GM06990 (cell line): ENCODE results near the gene ZNF232.
A peak's percentile ranks its signal among the peaks of the same experiment; 100 is the strongest.
"Not testable (repeated sequence)": the region's sequence is repeated elsewhere in the genome, so short reads cannot be mapped to it uniquely, and the experiment has no call there.

Experiments
- DNase-seq: peaks from one replicate; pipeline ENCODE4 v3.0.0-alpha.2; 2011; ENCODE audit not compliant: insufficient read length; ENCODE audit errors: extremely low read depth
- H3K27me3 ChIP-seq: replicated peaks from 2 replicates; pipeline ENCODE4 v1.6.0; 2011; ENCODE audit warnings: low read length; ENCODE audit not compliant: control insufficient read depth, insufficient read depth
- H3K36me3 ChIP-seq: 2 replicates; pipeline ENCODE4 v1.5.1; 2011; ENCODE audit warnings: low read length; ENCODE audit not compliant: control insufficient read depth, insufficient read depth
- H3K4me3 ChIP-seq: replicated peaks from 2 replicates; pipeline ENCODE4 v1.5.1; 2011; ENCODE audit warnings: low read depth, mild to moderate bottlenecking, control low read depth, low read length
- TF ChIP-seq, protein P1 (sequence below): IDR thresholded peaks from 2 replicates; pipeline ENCODE4 v1.5.1; 2011; ENCODE audit warnings: low read length, control low read depth, mild to moderate bottlenecking, inconsistent platforms; ENCODE audit not compliant: insufficient read depth, poor library complexity, severe bottlenecking

The ZNF232 gene

DNA sequence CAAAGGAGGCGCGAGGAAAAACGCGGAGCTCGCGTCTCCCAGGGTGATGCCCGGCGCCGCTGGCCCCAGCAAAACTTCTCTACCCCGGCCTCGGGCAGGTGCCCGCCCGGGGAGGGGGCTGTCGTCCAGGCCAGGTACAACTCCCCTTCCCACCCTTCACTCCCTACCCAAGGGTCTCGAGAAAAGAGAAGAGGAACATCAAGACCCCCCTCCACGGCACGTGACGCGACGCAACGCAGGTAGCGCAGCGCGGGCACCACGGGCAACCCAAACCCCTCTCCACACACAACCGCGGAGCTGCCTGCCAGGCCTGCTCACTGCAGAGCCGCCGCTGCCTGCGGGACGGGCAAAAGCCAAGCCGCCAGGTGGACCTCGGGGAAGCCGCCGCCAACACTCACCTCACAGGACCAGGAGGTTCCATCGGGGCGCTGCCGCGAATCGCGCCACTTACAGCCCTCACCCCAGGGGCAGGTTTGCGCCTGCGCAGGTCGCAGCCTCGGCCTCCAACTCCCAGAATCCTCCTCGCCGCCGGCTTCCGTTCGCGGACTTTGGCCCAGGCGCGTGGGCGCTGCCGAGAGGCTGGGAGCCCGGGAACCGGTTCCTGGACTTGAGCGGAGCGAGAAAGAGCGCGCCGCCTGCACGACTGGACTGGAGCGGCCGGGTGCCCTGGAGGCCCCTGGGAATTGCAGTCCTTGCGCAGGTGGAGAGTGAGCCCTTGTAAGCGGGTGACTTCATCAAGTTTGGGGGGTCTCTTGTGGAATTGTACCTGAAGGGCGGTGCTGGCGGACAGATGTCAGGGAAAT lies at the start of gene ZNF232:
TSS of gene ZNF232 (minus strand) at position 477 of the 803 bp plus-strand sequence. CDS start at position 421, 56 bp downstream.
- Histone ChIP-seq H3K36me3 (peaks cover 8% of the 10 kb centered on the region), H3K27me3 (no peaks in the 10 kb centered on the region), H3K4me3 (peak within 1 kb of the TSS; percentile 96)
- DNase-seq: peak; percentile 96
- TF ChIP-seq, protein P1, sequence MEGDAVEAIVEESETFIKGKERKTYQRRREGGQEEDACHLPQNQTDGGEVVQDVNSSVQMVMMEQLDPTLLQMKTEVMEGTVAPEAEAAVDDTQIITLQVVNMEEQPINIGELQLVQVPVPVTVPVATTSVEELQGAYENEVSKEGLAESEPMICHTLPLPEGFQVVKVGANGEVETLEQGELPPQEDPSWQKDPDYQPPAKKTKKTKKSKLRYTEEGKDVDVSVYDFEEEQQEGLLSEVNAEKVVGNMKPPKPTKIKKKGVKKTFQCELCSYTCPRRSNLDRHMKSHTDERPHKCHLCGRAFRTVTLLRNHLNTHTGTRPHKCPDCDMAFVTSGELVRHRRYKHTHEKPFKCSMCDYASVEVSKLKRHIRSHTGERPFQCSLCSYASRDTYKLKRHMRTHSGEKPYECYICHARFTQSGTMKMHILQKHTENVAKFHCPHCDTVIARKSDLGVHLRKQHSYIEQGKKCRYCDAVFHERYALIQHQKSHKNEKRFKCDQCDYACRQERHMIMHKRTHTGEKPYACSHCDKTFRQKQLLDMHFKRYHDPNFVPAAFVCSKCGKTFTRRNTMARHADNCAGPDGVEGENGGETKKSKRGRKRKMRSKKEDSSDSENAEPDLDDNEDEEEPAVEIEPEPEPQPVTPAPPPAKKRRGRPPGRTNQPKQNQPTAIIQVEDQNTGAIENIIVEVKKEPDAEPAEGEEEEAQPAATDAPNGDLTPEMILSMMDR: peak; percentile 2

GRCh38 chr17:5160702-5161101 lies 49.0 kb upstream of the ZNF232 start:
- not testable (repeated sequence) for DNase-seq, H3K4me3 ChIP-seq, H3K36me3 ChIP-seq, H3K27me3 ChIP-seq

DNA sequence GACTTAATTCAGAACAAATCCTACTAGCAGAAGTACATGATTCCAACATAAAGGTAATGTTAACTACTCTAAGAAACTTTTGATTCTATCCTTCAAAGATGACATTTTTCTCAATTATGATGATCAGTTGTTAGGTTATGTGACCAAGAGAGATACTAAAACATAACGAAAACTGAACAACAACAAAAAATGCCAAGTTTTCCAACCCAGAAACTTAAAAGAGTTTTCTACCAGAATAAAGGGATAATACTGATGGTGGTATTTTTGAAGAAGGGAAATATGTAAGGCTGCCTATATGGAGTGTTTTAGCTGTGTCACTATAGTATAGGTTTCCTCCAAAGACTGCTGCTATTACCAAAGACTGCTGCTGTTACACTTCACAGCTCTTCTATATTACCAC lies 34.4 kb upstream of the ZNF232 start:
- H3K36me3 ChIP-seq, DNase-seq, H3K4me3 ChIP-seq, H3K27me3 ChIP-seq: not testable (repeated sequence)

GRCh38 chr17:5142877-5143276 lies 31.2 kb upstream of the ZNF232 start:
- not testable (repeated sequence) for H3K36me3 ChIP-seq, H3K27me3 ChIP-seq, DNase-seq, H3K4me3 ChIP-seq

- Histone ChIP-seq H3K27me3 (no peaks in the 10 kb centered on the region), H3K4me3 (no peak overlapping the region)
- DNase-seq: no peak
Observed at GRCh38 chr17:5139458-5139732, 27.7 kb upstream of the ZNF232 start.

GRCh38 chr17:5138616-5139457 lies 27.2 kb upstream of the ZNF232 start:
- Histone ChIP-seq H3K27me3 (no peaks in the 10 kb centered on the region), H3K4me3 (no peak overlapping the region), H3K36me3 (no peaks in the 10 kb centered on the region)
- TF ChIP-seq, protein P1: no peak
- DNase-seq: no peak

More at GRCh38 chr17:5139458-5139732, 27.7 kb upstream of the ZNF232 start:
- no peaks in the 10 kb centered on the region for H3K36me3 ChIP-seq
- TF ChIP-seq, protein P1: no peak

DNA sequence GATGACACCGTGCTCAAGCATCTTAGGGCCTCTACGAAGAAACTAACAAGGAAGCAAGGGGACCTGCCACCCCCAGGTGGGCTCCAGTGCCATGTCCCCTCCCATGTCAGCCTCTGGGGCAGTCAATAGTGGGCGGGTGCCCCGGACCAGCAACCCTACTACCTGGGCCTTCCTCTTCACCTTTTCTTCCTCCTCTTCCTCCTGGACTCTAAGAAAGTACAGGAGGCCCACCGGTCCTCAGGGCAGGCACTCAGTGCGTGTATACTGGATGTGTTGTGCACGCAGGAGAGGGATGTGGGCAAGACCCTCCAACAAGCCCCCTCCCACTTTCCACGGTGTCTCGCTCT lies 26.5 kb upstream of the ZNF232 start:
- not testable (repeated sequence) for H3K27me3 ChIP-seq, H3K4me3 ChIP-seq

DNA sequence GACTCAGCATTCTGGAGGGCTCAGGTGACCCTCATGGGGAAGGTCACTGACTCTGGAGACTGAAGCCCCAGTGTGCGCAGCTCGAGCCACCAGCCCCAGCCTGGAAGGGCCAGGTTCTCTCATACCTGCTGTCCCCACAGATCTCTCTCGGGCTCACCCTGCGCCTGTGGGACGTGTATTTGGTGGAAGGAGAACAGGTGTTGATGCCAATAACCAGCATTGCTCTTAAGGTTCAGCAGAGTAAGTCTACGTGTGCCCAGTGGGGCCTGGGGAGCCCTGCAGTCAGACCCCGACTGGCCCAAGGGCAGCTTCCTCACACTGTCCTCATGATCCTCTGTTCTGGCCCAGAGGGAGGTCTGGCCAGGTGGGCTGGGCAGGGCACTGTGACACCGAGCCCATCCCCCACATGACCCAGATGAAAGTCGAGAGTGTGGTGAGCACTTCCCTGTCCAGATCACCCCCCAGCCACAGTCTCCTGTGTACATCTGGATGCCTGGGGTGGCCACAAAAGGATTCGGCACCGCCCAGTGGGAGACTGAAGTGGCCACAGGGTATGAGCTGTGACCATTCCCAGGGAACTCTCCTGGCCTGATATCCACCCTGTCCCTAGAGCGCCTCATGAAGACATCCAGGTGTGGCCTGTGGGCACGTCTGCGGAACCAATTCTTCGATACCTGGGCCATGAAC lies 26.0 kb upstream of the ZNF232 start:
- not testable (repeated sequence) for H3K36me3 ChIP-seq, H3K4me3 ChIP-seq, H3K27me3 ChIP-seq, DNase-seq

More for the DNA sequence above, 26.5 kb upstream of the ZNF232 start:
- not testable (repeated sequence) for H3K36me3 ChIP-seq, DNase-seq

GRCh38 chr17:5136580-5137412 lies 25.1 kb upstream of the ZNF232 start:
- H3K4me3 ChIP-seq, DNase-seq, H3K36me3 ChIP-seq, H3K27me3 ChIP-seq: not testable (repeated sequence)
